GM11168 (cell line): ENCODE measurements around the gene NR1D2.
"Not testable (repeated sequence)": the region's sequence is repeated elsewhere in the genome, so short reads cannot be mapped to it uniquely, and the experiment has no call there.

Experiments used
- in situ Hi-C: fragments of 300-500 bp; cut with MboI; formaldehyde crosslinking; loops from one replicate; pipeline ENCODE4 v1.12.0; 2022; ENCODE audit warnings: low sequenced_read_pairs; ENCODE audit not compliant: unreplicated experiment

The NR1D2 gene

GRCh38 chr3:23944861-23945662 is at the start of gene NR1D2:
Gene NR1D2 (plus strand): TSS chr3:23945286. CDS start chr3:23945579, 293 bp downstream.
- in situ Hi-C loops: no loop called here

- in situ Hi-C loops: no loop called here
Measured at GRCh38 chr3:23900744-23901143, 44.3 kb upstream of the NR1D2 start.

GRCh38 chr3:23904545-23904944 is 40.5 kb upstream of the NR1D2 start:
- in situ Hi-C loops: no loop called here

GRCh38 chr3:23909341-23909740 is 35.7 kb upstream of the NR1D2 start:
- in situ Hi-C loops: no loop called here

GRCh38 chr3:23911397-23911796 is 33.7 kb upstream of the NR1D2 start:
- in situ Hi-C loops: no loop called here

- in situ Hi-C loops: not testable (repeated sequence)
Measured at GRCh38 chr3:23912335-23912734, 32.8 kb upstream of the NR1D2 start.

GRCh38 chr3:23913182-23913581 is 31.9 kb upstream of the NR1D2 start:
- in situ Hi-C loops: no loop called here

GRCh38 chr3:23913873-23914743 is 31.0 kb upstream of the NR1D2 start:
- in situ Hi-C loops: no loop called here

- in situ Hi-C loops: no loop called here
Measured at GRCh38 chr3:23915537-23916108, 29.5 kb upstream of the NR1D2 start.

- in situ Hi-C loops: no loop called here
Measured at GRCh38 chr3:23916152-23916885, 28.8 kb upstream of the NR1D2 start.

- in situ Hi-C loops: no loop called here
Measured at GRCh38 chr3:23916886-23917678, 28.0 kb upstream of the NR1D2 start, which contains the start of the genes NKIRAS1 and RPL15. Gene NKIRAS1 (minus strand): TSS chr3:23916990. CDS start chr3:23910904, 6,086 bp downstream. Gene RPL15 (plus strand): TSS chr3:23917132. CDS start chr3:23917860, 728 bp downstream.

- in situ Hi-C loops: not testable (repeated sequence)
Measured at GRCh38 chr3:23917679-23918303, 27.3 kb upstream of the NR1D2 start.

- in situ Hi-C loops: not testable (repeated sequence)
Measured at GRCh38 chr3:23918331-23918730, 26.8 kb upstream of the NR1D2 start.

- in situ Hi-C loops: no loop called here
Measured at GRCh38 chr3:23919628-23920027, 25.5 kb upstream of the NR1D2 start.

GRCh38 chr3:23920151-23920655 is 24.9 kb upstream of the NR1D2 start:
- in situ Hi-C loops: no loop called here

- in situ Hi-C loops: no loop called here
Measured at GRCh38 chr3:23921052-23921511, 24.0 kb upstream of the NR1D2 start.

- in situ Hi-C loops: no loop called here
Measured at GRCh38 chr3:23923786-23924185, 21.3 kb upstream of the NR1D2 start.

GRCh38 chr3:23926246-23926645 is 18.8 kb upstream of the NR1D2 start:
- in situ Hi-C loops: no loop called here
